ENCODE data around the gene ARID4B.

The ARID4B gene

DNA sequence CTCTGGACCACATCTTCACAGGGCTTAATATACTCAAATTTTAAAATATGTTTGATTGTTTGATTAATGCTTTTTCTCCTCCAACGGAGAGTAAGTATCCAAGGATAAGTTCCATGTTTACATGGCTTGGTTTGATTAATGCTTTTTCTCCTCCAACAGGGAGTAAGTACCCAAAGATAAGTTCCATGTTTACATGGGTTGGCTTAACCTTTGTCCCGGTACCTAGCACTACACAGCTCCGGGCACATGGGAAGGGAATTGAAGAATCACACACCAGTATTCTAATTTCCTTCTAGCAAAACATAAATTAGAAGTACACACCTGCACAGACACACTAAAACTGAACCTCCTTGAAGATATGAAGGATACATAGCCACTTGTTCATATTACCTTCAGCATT is 77.5 kb downstream of the ARID4B start:
- H3K4me3 ChIP-seq (ENCODE audit: low read depth, low read length), result no peak overlapping the region
- TF ChIP-seq, protein P1, sequence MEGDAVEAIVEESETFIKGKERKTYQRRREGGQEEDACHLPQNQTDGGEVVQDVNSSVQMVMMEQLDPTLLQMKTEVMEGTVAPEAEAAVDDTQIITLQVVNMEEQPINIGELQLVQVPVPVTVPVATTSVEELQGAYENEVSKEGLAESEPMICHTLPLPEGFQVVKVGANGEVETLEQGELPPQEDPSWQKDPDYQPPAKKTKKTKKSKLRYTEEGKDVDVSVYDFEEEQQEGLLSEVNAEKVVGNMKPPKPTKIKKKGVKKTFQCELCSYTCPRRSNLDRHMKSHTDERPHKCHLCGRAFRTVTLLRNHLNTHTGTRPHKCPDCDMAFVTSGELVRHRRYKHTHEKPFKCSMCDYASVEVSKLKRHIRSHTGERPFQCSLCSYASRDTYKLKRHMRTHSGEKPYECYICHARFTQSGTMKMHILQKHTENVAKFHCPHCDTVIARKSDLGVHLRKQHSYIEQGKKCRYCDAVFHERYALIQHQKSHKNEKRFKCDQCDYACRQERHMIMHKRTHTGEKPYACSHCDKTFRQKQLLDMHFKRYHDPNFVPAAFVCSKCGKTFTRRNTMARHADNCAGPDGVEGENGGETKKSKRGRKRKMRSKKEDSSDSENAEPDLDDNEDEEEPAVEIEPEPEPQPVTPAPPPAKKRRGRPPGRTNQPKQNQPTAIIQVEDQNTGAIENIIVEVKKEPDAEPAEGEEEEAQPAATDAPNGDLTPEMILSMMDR (IDR thresholded peaks at IDR 0.05; ENCODE audit: low read depth, low read length), result no peak

DNA sequence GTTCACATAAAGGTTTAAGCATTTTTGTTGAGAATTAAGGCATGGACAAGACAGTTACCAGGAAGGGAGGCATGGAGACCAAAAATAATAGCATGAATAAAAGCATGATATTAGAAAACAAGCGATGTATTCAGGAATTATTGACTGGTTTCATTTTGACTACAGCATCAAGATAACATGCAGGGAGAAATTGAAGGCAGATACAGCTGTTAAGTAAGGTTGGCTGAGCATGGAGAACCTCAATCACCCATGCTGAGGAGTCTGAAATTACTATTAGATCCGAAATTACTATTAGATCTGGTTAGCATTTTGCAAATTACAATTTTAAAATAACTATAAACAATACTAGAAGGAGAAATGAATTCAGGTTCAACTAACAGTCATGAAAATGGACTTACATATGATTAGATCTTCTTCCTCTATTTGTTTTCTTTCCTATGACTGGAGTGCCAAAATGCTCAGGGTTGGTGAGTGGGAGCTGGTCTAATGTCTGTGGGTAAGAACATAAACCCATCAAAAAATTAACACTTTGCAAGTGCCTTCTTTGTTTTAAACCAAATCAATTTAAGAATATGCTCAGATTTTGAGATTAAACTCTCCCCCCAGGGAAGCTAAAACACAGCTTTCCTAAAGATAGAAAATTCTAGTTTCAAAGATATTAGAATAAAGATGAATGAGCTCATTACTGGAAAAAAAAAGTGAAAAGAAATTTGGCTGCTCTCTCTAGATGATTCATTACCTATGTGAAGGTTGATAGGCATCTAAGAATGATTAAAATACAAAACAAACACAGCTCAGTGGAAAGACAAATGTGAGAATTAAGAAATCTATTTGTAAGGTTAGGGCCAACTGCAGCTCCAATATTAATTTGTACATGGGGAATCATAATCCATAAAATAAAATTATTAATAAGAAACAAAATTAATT is 81.7 kb downstream of the ARID4B start:
- TF ChIP-seq, protein P1 (IDR thresholded peaks at IDR 0.05; ENCODE audit: low read depth, low read length), result no peak
- H3K4me3 ChIP-seq (ENCODE audit: low read depth, low read length), result no peak overlapping the region

DNA sequence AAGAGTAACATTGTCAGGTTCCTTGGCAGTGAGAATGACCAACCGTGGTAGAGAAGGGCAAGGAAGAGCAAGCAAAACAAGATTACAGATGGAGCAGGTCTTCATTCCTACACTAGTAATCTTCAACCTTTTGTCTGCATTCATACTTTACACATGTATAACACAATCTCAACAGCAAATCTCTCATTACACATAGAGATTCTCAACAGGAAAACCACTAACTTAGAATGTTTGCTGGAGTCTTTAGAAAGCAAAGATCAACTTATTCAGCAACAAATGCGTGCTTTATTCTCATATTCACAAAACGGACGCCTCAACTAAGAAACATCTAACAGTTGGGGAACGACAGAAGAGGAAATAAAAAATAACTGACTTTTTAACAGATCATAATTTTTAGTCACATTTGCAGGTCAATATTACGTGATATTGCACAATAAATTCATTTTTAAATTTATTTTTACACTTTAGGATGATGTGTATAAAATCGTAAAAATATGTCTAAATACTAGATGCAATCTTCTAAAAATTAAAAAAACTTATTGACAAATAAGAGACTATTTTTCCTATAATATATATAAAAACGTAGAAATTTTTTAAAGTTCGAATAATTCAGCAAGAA is 82.9 kb downstream of the ARID4B start:
- TF ChIP-seq, protein P1 (IDR thresholded peaks at IDR 0.05; ENCODE audit: low read depth, low read length), result no peak
- H3K4me3 ChIP-seq (ENCODE audit: low read depth, low read length), result no peak overlapping the region

DNA sequence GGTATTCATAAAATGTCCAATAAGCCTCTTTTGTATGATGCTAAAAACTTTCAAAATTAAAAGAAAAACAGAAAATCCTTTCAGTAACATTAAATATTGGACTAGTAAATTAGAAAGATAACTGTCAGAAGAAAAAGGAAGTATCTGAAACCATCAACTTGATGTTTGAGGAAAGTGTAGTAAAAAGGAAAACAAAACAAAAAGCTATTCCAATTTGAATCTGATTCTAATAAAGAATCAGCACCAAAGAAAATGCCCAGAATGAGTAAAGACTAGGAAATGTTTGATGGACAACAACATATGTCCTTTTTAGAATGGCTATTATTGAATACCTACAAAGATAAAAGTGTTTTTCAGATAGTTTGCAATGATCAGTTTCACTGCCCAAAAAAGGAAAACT is 87.0 kb downstream of the ARID4B start:
- TF ChIP-seq, protein P1 (IDR thresholded peaks at IDR 0.05; ENCODE audit: low read depth, low read length), result no peak
- no peak overlapping the region for H3K4me3 ChIP-seq (ENCODE audit: low read depth, low read length)

DNA sequence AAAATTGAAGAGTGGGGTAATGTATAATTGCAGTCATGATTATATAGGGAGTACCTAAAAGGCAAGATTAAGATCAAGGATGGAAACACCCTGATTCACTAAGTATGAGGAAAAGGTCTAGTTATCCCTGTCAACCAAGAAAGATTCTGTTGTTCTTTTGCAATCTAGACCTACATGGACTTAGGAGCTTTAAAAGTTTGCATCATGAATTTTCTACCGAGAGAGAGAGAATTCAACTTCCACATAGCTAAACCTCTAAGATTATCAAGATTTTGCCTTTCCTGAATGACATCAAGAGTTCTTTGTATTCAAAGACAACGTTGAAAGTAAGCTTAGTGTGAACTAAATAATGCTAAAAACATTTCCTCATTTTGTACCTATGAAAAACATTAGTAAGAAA is 88.1 kb downstream of the ARID4B start:
- TF ChIP-seq, protein P1 (IDR thresholded peaks at IDR 0.05; ENCODE audit: low read depth, low read length), result no peak
- H3K4me3 ChIP-seq (ENCODE audit: low read depth, low read length), result no peak overlapping the region

DNA sequence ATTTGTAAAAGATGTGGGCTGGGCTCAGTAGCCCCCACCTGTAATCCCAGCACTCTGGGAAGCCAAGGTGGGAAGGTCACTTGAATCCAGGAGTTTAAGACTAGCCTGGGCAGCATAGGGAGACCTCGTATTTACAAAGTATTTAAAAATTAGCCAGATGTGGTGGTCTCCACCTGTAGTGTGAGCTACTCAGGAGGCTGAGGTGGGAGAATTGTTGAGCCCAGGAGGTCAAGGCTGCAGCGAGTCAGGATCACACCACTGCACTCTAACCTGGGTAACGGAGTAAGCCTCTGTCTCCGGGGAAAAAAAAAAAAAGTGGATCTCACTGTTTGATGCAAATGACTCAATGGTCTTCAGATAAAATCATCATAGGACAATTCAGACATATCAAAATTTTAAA is 89.4 kb downstream of the ARID4B start:
- TF ChIP-seq, protein P1 (IDR thresholded peaks at IDR 0.05; ENCODE audit: low read depth, low read length), result no peak
- no peak overlapping the region for H3K4me3 ChIP-seq (ENCODE audit: low read depth, low read length)

DNA sequence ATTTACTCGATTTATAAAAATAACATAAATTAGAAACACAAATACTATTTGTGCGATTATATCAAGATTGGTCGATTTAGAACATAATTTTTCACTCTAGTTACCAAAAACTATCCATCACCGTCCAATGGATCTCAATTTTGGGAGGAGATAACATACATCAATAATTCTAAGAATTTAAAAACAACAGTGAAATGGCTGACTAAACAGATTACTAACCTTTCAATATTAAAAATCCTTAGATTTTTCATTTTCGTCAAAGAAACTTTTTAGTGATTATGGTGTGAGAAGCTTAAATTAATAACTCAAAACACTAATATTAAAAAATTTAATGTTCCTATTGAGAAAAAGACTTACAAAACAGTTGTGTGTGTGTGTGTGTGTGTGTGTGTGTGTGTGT is 91.9 kb downstream of the ARID4B start:
- TF ChIP-seq, protein P1 (IDR thresholded peaks at IDR 0.05; ENCODE audit: low read depth, low read length), result no peak
- H3K4me3 ChIP-seq (ENCODE audit: low read depth, low read length), result no peak overlapping the region

All from WI38 (cell line).